Nasal cavity respiratory epithelium epithelial cell of viscerocranial mucosa (primary cell): Measurements from ENCODE around the gene RNF111. TPM values are rescaled to one million over a fixed set of nuclear protein-coding genes. Genes with fewer than 3 reads are reported as not detected.

Experiments
- total RNA-seq: library from RNA; depleted of rRNA; stranded (reverse); fragments of >200 nt; gene quantifications from 2 replicates; pipeline ENCODE4 v1.2.3, GENCODE V29; 2014

The RNF111 gene
- total RNA-seq: 18.1 and 32.2 TPM in 2 replicates

DNA sequence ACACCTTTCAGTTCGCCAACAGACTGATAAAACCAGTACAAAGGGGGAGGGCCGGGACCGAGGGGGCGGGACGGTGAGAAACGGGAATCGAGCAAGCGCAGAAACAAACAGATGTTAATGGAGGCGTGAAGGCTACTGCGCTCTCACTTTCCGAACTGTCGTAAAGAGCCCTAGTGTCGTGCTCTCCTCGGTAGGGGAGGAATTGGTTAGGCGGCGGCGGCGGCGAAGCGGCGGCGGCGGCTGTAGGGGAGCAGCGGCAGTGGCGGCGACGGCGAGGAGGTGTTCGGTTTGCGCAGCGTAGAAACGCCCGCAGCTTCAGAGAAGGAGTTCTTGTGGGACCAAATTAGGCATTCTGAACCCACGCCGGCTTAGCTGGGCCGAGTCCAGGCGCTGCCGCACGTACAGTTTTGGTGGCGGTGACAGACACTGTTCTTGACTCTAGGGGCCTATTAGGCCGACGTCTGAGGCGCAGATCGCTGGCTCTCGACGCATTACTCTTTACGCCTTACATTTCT lies at the start of gene RNF111:
Gene RNF111, plus strand, starts transcription at position 173 of the 515 bp plus-strand sequence. CDS start 43,160 bp downstream, outside the sequence.

DNA sequence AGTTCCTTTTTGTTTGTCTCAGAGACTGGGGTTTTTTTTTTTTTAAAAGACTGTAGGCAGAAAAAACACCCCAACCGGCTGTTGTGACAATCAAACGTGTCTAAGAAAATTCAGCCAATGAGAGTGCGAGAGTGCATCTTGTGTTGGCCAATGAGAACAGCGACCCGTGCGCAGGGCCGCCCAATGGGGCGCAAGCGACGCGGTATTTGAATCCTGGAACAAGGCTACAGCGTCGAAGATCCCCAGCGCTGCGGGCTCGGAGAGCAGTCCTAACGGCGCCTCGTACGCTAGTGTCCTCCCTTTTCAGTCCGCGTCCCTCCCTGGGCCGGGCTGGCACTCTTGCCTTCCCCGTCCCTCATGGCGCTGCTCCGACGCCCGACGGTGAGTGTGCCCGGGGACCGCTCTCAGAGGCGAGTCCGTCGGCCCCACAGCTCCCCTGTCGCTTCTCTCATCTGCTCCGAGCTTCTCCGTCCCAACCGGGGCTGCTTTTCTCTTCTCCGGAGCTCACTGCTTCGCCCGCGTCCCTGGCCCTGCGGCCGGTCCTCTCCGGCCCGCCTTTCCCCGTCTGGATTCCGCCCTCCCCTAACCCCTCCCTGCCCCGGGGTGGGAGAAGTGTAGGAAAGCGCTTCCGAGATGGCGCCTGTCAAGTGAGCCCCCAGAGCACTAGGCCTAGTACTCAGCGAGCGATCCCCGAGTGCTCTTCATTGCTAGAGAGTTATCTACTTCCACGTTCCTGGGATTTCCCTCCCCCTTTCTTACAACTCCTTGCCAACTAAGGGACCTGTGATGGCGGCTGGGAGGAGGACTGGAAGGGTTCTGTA lies 117.7 kb downstream of the RNF111 start, which contains the start of gene CCNB2:
Gene CCNB2, plus strand, starts transcription at position 235 of the 821 bp plus-strand sequence. Its CDS starts 123 bp downstream, at position 358.

Other genes with a start within 250 kb of the RNF111 start
- 197 and 246 TPM in 2 replicates for gene ADAM10, start 238.0 kb upstream of the RNF111 start, total RNA-seq
- gene MINDY2, start 216.4 kb upstream of the RNF111 start, total RNA-seq: 26.8 and 41.0 TPM in 2 replicates
- 89.9 and 130 TPM in 2 replicates for gene SLTM, start 54.0 kb upstream of the RNF111 start, total RNA-seq
- 0.50 and 1.7 TPM in 2 replicates for gene CCNB2, start 117.5 kb downstream of the RNF111 start, total RNA-seq
- gene LDHAL6B, start 219.2 kb downstream of the RNF111 start, total RNA-seq: not detected in 2 replicates